Kidney epithelial cell (primary cell): Measurements from ENCODE around the gene MYO7B. TPM values are rescaled to one million over a fixed set of nuclear protein-coding genes. Genes with fewer than 3 reads are reported as not detected.

Experiments used
- DNase-seq: peaks from one replicate; pipeline ENCODE4 v3.0.0-alpha.2; 2010; ENCODE audit warnings: low read depth
- H3K27me3 ChIP-seq: 2 replicates; pipeline ENCODE4 v1.6.0; 2011; ENCODE audit warnings: low read length; ENCODE audit not compliant: control insufficient read depth, insufficient read depth
- H3K36me3 ChIP-seq: 2 replicates; pipeline ENCODE4 v1.5.1; 2011; ENCODE audit warnings: low read length; ENCODE audit not compliant: control insufficient read depth, insufficient read depth
- H3K4me3 ChIP-seq: 2 replicates; pipeline ENCODE4 v1.5.1; 2011; ENCODE audit warnings: low read depth, mild to moderate bottlenecking, control low read depth, low read length
- total RNA-seq: library from RNA; depleted of rRNA; stranded (reverse); fragments of >200 nt; gene quantifications from 2 replicates; pipeline ENCODE4 v1.2.3, GENCODE V29; 2015
- TF ChIP-seq, protein P1 (sequence below): IDR thresholded peaks from 2 replicates; pipeline ENCODE4 v1.5.1; 2011; ENCODE audit warnings: mild to moderate bottlenecking, moderate library complexity, low read length, control low read depth, inconsistent platforms; ENCODE audit not compliant: insufficient read depth, poor library complexity, severe bottlenecking

The MYO7B gene
- total RNA-seq, 1 donor from 2014 or later = 0.50 TPM

DNA sequence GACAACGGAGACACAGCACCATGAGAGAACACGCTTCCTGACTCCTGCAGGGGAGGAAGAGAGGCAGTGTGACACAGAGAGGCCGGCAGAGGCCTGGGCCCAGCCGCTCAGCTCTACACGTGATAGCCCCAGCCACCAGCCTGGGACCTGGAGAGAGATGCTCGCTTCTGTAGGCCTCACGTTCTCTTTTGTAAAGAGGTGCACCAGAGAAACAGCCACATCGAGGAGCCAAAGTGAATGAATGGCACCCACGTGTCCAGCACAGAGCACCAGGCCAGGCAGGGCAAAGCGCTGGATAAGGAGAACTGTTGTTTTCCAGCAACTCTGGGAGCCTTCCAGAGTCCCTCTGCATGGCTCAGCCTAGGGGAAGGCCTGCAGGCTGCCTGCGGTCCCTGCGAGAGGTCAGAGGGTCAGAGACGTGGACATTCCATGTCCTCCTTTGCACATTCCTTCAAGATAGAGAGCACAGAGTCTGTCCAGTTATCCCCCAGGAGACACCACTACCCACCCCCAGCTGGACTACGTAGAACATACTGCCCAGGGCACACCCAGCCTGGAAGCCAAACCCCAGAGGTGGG, 125.7 kb downstream of the MYO7B start:
- Histone ChIP-seq H3K4me3 (no peak overlapping the region), H3K36me3 (no peaks in the 10 kb centered on the region), H3K27me3 (peaks cover 24% of the 10 kb centered on the region)
- TF ChIP-seq, protein P1, sequence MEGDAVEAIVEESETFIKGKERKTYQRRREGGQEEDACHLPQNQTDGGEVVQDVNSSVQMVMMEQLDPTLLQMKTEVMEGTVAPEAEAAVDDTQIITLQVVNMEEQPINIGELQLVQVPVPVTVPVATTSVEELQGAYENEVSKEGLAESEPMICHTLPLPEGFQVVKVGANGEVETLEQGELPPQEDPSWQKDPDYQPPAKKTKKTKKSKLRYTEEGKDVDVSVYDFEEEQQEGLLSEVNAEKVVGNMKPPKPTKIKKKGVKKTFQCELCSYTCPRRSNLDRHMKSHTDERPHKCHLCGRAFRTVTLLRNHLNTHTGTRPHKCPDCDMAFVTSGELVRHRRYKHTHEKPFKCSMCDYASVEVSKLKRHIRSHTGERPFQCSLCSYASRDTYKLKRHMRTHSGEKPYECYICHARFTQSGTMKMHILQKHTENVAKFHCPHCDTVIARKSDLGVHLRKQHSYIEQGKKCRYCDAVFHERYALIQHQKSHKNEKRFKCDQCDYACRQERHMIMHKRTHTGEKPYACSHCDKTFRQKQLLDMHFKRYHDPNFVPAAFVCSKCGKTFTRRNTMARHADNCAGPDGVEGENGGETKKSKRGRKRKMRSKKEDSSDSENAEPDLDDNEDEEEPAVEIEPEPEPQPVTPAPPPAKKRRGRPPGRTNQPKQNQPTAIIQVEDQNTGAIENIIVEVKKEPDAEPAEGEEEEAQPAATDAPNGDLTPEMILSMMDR = no peak
- no peak for DNase-seq

- Histone ChIP-seq H3K36me3 (no peaks in the 10 kb centered on the region), H3K4me3 (no peak overlapping the region), H3K27me3 (peaks cover 28% of the 10 kb centered on the region)
- TF ChIP-seq, protein P1 = no peak
- DNase-seq = no peak
Observed at GRCh38 chr2:127661949-127662510, 126.5 kb downstream of the MYO7B start.

GRCh38 chr2:127662937-127663565, 127.6 kb downstream of the MYO7B start:
- Histone ChIP-seq H3K36me3 (no peaks in the 10 kb centered on the region), H3K4me3 (no peak overlapping the region), H3K27me3 (peaks cover 28% of the 10 kb centered on the region)
- TF ChIP-seq, protein P1 = no peak
- no peak for DNase-seq

DNA sequence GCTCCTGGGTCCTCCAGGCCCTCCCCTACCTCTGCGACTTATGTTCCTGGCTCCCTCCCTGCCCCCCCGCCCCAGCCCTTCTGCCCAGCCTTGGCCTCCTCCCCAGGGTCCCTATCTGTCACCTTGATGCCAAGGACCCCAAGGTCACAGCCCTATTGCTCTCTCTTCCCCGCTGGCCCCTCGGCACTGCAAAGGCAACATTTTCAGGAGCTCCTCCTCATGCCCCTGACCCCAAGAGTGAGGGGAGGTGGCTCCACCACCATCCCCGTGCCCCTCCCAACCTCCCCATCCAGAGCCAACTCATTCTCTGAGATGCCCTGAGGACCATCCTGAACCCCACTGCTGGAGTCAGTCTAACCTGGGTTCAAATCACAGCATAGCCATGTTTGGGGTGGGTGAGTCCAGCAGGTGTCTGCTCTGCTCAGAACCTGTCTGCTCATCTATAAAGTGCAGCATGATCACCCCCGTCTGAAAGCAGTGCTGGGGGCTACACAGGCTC, 128.1 kb downstream of the MYO7B start:
- TF ChIP-seq, protein P1 = no peak
- H3K27me3 ChIP-seq = peaks cover 28% of the 10 kb centered on the region
- H3K4me3 ChIP-seq = no peak overlapping the region
- no peaks in the 10 kb centered on the region for H3K36me3 ChIP-seq
- DNase-seq = no peak

DNA sequence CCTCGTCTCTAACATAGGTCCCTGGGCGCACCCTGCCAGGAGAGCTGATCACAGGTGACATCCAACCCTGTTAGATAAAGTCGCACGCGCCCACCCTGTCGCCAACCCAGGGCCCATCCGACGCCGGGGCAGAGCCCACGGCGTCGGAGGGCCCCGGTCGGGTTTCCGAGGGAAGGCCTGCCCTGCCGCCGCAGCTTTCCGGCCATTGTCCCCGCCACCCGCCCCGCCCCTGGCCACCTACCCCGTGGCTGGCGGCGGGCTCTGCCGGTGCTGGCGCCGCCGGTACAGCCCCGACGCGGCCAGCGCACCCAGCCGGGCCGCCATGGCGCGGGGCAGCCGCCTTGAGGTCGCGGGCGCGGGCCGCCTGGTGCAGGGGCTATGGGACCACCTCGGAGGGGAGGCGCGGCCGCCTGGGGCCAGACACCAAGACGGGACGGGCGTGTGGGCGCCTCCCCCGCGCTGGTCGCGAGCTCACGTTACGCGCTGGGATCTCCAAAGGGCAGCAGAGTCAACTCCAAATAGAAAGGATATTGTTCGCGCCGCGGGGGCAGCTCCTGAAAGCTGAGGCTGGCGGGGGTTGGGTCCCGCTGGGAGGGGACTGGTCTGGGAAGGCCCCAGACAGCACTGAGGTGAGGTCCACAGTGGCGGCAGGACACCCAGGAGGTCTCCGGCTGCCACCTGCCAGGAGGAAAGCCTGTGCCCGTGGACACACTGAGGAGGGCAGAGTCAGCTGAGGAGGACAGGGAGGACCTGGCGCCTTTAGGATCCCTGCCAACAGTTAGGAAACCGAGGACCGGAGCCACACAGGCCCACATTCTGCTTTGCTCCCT, 128.8 kb downstream of the MYO7B start:
- H3K36me3 ChIP-seq = no peaks in the 10 kb centered on the region
- TF ChIP-seq, protein P1 = no peak
- peaks cover 28% of the 10 kb centered on the region for H3K27me3 ChIP-seq
- no peak for DNase-seq
- peak overlapping the region; percentile 27 for H3K4me3 ChIP-seq
